ENCODE data around the gene TCF12. TPM values are rescaled to one million over a fixed set of nuclear protein-coding genes. Genes with fewer than 3 reads are reported as not detected.

Gene TCF12
- total RNA-seq, 1 donor from 2014 or later, result 164 TPM

DNA sequence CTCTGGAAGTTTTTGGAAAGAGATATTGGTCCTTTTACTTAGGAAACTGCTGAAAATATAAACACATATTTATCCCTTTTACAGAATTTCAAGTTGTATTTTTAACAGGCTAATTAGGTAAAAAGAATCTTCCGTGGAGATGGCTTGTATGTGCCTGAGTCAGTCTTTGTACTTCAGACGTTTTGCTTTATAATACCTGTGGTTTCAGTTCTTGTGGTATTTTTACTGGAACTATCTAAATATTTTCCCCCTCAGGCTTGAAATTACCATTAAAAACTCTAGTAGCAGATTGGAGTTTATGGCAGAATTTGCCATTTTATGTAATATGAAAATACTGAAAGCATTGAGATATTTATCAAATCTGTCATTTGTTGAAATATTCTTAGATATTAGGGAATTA, 306.2 kb downstream of the TCF12 start:
- no peak for DNase-seq (ENCODE audit: extremely low spot score, unreplicated experiment)
- H3K27ac Mint-ChIP-seq (ENCODE audit: unreplicated experiment), result peak overlapping the region; percentile 33
- H3K9me3 Mint-ChIP-seq (ENCODE audit: unreplicated experiment), result no peaks in the 10 kb centered on the region
- peaks cover 71% of the 10 kb centered on the region for H3K4me1 Mint-ChIP-seq (ENCODE audit: unreplicated experiment)
- no peaks in the 10 kb centered on the region for H3K36me3 Mint-ChIP-seq (ENCODE audit: unreplicated experiment)
- H3K4me3 Mint-ChIP-seq (ENCODE audit: unreplicated experiment), result peak overlapping the region; percentile 2
- no peaks in the 10 kb centered on the region for H3K27me3 Mint-ChIP-seq (ENCODE audit: unreplicated experiment)
- TF ChIP-seq, protein P1, sequence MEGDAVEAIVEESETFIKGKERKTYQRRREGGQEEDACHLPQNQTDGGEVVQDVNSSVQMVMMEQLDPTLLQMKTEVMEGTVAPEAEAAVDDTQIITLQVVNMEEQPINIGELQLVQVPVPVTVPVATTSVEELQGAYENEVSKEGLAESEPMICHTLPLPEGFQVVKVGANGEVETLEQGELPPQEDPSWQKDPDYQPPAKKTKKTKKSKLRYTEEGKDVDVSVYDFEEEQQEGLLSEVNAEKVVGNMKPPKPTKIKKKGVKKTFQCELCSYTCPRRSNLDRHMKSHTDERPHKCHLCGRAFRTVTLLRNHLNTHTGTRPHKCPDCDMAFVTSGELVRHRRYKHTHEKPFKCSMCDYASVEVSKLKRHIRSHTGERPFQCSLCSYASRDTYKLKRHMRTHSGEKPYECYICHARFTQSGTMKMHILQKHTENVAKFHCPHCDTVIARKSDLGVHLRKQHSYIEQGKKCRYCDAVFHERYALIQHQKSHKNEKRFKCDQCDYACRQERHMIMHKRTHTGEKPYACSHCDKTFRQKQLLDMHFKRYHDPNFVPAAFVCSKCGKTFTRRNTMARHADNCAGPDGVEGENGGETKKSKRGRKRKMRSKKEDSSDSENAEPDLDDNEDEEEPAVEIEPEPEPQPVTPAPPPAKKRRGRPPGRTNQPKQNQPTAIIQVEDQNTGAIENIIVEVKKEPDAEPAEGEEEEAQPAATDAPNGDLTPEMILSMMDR (IDR thresholded peaks at IDR 0.05), result no peak

GRCh38 chr15:57227166-57227565, 308.7 kb downstream of the TCF12 start:
- TF ChIP-seq, protein P1 (IDR thresholded peaks at IDR 0.05), result no peak
- Mint-ChIP-seq H3K9me3 (ENCODE audit: unreplicated experiment) (no peaks in the 10 kb centered on the region), H3K4me1 (ENCODE audit: unreplicated experiment) (peaks cover 55% of the 10 kb centered on the region), H3K27ac (ENCODE audit: unreplicated experiment) (no peak overlapping the region), H3K4me3 (ENCODE audit: unreplicated experiment) (no peak overlapping the region), H3K27me3 (ENCODE audit: unreplicated experiment) (no peaks in the 10 kb centered on the region), H3K36me3 (ENCODE audit: unreplicated experiment) (peaks cover 9% of the 10 kb centered on the region)
- DNase-seq (ENCODE audit: extremely low spot score, unreplicated experiment), result no peak

DNA sequence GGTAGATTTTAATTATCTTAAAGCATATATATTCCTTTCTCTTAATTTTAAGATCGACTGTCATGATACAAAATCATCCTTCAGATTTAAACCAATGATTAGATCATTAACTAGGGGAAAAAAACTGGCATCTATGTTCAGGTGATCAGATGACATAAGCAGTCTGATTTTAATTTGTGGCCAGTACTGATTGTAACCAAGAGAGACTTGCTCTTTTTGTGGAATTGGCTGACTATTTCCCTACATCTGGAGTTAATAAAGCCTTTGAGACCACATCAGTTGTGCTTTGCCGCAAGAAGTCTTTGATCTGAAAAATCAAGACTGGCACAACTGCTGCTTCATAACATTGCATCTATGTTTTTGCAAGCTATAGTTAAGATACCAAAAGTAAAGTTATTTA, 309.5 kb downstream of the TCF12 start:
- TF ChIP-seq, protein P1 (IDR thresholded peaks at IDR 0.05), result no peak
- Mint-ChIP-seq H3K9me3 (ENCODE audit: unreplicated experiment) (no peaks in the 10 kb centered on the region), H3K4me1 (ENCODE audit: unreplicated experiment) (peaks cover 49% of the 10 kb centered on the region), H3K27me3 (ENCODE audit: unreplicated experiment) (no peaks in the 10 kb centered on the region), H3K4me3 (ENCODE audit: unreplicated experiment) (no peak overlapping the region), H3K36me3 (ENCODE audit: unreplicated experiment) (peaks cover 12% of the 10 kb centered on the region), H3K27ac (ENCODE audit: unreplicated experiment) (peak overlapping the region; percentile 56)
- no peak for DNase-seq (ENCODE audit: extremely low spot score, unreplicated experiment)

- Mint-ChIP-seq H3K27ac (ENCODE audit: unreplicated experiment) (peak overlapping the region; percentile 56), H3K4me3 (ENCODE audit: unreplicated experiment) (no peak overlapping the region), H3K9me3 (ENCODE audit: unreplicated experiment) (no peaks in the 10 kb centered on the region), H3K36me3 (ENCODE audit: unreplicated experiment) (peaks cover 13% of the 10 kb centered on the region), H3K27me3 (ENCODE audit: unreplicated experiment) (no peaks in the 10 kb centered on the region), H3K4me1 (ENCODE audit: unreplicated experiment) (peaks cover 45% of the 10 kb centered on the region)
- DNase-seq (ENCODE audit: extremely low spot score, unreplicated experiment), result no peak
- TF ChIP-seq, protein P1 (IDR thresholded peaks at IDR 0.05), result no peak
Observed at GRCh38 chr15:57228395-57228794, 310.0 kb downstream of the TCF12 start.

GRCh38 chr15:57229051-57229450, 310.6 kb downstream of the TCF12 start:
- TF ChIP-seq, protein P1 (IDR thresholded peaks at IDR 0.05), result no peak
- Mint-ChIP-seq H3K36me3 (ENCODE audit: unreplicated experiment) (peaks cover 20% of the 10 kb centered on the region), H3K27me3 (ENCODE audit: unreplicated experiment) (no peaks in the 10 kb centered on the region), H3K9me3 (ENCODE audit: unreplicated experiment) (no peaks in the 10 kb centered on the region), H3K4me1 (ENCODE audit: unreplicated experiment) (peaks cover 40% of the 10 kb centered on the region), H3K27ac (ENCODE audit: unreplicated experiment) (peak overlapping the region; percentile 32), H3K4me3 (ENCODE audit: unreplicated experiment) (no peak overlapping the region)
- no peak for DNase-seq (ENCODE audit: extremely low spot score, unreplicated experiment)

All from osteocyte (in vitro differentiated cells).